ENCODE results near the gene BCL2. TPM values are rescaled to one million over a fixed set of nuclear protein-coding genes. Genes with fewer than 3 reads are reported as not detected.

BCL2 gene
- total RNA-seq, 1 experiment from 2014 or later: 2.6 TPM

DNA sequence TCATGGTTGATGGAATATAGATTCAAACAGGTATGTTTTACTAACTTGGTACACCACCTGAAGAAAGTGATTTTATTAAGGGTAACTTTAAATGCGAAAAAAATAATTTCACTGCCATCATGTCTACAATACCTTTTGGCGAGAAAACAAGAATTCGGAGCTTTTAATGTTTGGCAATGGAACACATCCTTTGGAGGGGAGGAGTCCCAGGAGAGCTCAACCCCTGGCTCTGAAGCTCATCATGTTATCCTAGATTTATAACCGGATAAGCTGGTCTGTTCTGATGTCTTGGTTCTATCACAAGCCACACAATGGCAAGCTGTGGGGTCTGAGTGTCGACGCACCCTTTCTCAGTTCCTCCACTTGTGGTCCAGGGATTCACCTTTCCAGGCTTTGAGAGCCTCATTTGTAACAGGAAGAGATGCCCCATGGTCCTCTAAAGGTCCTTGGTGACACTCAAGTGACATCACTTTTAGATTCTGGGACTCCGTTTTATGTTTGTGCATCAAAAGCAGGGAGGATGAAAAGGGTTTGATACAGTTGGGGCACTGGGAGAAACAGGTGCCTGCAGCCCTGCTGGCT, 172.7 kb downstream of the BCL2 start:
- Mint-ChIP-seq H3K27ac (no peak overlapping the region), H3K9me3 (no peaks in the 10 kb centered on the region), H3K27me3 (ENCODE audit: low read depth) (no peaks in the 10 kb centered on the region), H3K4me3 (no peak overlapping the region), H3K36me3 (no peaks in the 10 kb centered on the region), H3K4me1 (peaks cover 24% of the 10 kb centered on the region)
- TF ChIP-seq FOXP1 (CRISPR knock-in tag; IDR thresholded peaks at IDR 0.05; ENCODE audit: borderline replicate concordance) (no peak), MYBL2 (CRISPR knock-in tag; IDR thresholded peaks at IDR 0.05) (no peak), ELF4 (CRISPR knock-in tag; IDR thresholded peaks at IDR 0.05; ENCODE audit: low read depth) (no peak), RORB (CRISPR knock-in tag; IDR thresholded peaks at IDR 0.05) (no peak), PRRX2 (CRISPR knock-in tag; IDR thresholded peaks at IDR 0.05) (no peak), SP1 (CRISPR knock-in tag; conservative IDR thresholded peaks at IDR 0.05) (no peak), ZNF416 (CRISPR knock-in tag; IDR thresholded peaks at IDR 0.05) (no peak), GRHL2 (CRISPR knock-in tag; IDR thresholded peaks at IDR 0.05; ENCODE audit: insufficient replicate concordance, severe bottlenecking) (no peak), TCF7 (CRISPR knock-in tag; IDR thresholded peaks at IDR 0.05; ENCODE audit: low read depth) (no peak), NR2C2 (CRISPR knock-in tag; IDR thresholded peaks at IDR 0.05) (no peak), JAZF1 (CRISPR knock-in tag; IDR thresholded peaks at IDR 0.05) (no peak), ATF1 (CRISPR knock-in tag; IDR thresholded peaks at IDR 0.05) (no peak), NFE2L1 (CRISPR knock-in tag; IDR thresholded peaks at IDR 0.05) (no peak), JUN (CRISPR knock-in tag; IDR thresholded peaks at IDR 0.05) (no peak)
- TF ChIP-seq, protein P1, sequence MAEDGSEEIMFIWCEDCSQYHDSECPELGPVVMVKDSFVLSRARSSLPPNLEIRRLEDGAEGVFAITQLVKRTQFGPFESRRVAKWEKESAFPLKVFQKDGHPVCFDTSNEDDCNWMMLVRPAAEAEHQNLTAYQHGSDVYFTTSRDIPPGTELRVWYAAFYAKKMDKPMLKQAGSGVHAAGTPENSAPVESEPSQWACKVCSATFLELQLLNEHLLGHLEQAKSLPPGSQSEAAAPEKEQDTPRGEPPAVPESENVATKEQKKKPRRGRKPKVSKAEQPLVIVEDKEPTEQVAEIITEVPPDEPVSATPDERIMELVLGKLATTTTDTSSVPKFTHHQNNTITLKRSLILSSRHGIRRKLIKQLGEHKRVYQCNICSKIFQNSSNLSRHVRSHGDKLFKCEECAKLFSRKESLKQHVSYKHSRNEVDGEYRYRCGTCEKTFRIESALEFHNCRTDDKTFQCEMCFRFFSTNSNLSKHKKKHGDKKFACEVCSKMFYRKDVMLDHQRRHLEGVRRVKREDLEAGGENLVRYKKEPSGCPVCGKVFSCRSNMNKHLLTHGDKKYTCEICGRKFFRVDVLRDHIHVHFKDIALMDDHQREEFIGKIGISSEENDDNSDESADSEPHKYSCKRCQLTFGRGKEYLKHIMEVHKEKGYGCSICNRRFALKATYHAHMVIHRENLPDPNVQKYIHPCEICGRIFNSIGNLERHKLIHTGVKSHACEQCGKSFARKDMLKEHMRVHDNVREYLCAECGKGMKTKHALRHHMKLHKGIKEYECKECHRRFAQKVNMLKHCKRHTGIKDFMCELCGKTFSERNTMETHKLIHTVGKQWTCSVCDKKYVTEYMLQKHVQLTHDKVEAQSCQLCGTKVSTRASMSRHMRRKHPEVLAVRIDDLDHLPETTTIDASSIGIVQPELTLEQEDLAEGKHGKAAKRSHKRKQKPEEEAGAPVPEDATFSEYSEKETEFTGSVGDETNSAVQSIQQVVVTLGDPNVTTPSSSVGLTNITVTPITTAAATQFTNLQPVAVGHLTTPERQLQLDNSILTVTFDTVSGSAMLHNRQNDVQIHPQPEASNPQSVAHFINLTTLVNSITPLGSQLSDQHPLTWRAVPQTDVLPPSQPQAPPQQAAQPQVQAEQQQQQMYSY (CRISPR knock-in tag; IDR thresholded peaks at IDR 0.05): no peak
- TF ChIP-seq, protein P2, sequence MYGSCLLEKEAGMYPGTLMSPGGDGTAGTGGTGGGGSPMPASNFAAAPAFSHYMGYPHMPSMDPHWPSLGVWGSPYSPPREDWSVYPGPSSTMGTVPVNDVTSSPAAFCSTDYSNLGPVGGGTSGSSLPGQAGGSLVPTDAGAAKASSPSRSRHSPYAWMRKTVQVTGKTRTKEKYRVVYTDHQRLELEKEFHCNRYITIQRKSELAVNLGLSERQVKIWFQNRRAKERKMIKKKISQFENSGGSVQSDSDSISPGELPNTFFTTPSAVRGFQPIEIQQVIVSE (CRISPR knock-in tag; IDR thresholded peaks at IDR 0.05; ENCODE audit: borderline replicate concordance): no peak
- TF ChIP-seq, protein P3, sequence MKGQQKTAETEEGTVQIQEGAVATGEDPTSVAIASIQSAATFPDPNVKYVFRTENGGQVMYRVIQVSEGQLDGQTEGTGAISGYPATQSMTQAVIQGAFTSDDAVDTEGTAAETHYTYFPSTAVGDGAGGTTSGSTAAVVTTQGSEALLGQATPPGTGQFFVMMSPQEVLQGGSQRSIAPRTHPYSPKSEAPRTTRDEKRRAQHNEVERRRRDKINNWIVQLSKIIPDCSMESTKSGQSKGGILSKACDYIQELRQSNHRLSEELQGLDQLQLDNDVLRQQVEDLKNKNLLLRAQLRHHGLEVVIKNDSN (CRISPR knock-in tag; IDR thresholded peaks at IDR 0.05): no peak
- TF ChIP-seq, protein P4, sequence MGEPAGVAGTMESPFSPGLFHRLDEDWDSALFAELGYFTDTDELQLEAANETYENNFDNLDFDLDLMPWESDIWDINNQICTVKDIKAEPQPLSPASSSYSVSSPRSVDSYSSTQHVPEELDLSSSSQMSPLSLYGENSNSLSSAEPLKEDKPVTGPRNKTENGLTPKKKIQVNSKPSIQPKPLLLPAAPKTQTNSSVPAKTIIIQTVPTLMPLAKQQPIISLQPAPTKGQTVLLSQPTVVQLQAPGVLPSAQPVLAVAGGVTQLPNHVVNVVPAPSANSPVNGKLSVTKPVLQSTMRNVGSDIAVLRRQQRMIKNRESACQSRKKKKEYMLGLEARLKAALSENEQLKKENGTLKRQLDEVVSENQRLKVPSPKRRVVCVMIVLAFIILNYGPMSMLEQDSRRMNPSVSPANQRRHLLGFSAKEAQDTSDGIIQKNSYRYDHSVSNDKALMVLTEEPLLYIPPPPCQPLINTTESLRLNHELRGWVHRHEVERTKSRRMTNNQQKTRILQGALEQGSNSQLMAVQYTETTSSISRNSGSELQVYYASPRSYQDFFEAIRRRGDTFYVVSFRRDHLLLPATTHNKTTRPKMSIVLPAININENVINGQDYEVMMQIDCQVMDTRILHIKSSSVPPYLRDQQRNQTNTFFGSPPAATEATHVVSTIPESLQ (CRISPR knock-in tag; IDR thresholded peaks at IDR 0.05): no peak
- DNase-seq (ENCODE audit: low spot score) (no peak), ATAC-seq (no peak)
- ChIA-PET CTCF (interaction anchor here (1.3 to 3.3 kb wide), 2 partner anchors 8 to 15 kb away, joined by 5 to 10 read pairs; no protein-coding TSS in a partner anchor), POLR2A (no interaction called here)

DNA sequence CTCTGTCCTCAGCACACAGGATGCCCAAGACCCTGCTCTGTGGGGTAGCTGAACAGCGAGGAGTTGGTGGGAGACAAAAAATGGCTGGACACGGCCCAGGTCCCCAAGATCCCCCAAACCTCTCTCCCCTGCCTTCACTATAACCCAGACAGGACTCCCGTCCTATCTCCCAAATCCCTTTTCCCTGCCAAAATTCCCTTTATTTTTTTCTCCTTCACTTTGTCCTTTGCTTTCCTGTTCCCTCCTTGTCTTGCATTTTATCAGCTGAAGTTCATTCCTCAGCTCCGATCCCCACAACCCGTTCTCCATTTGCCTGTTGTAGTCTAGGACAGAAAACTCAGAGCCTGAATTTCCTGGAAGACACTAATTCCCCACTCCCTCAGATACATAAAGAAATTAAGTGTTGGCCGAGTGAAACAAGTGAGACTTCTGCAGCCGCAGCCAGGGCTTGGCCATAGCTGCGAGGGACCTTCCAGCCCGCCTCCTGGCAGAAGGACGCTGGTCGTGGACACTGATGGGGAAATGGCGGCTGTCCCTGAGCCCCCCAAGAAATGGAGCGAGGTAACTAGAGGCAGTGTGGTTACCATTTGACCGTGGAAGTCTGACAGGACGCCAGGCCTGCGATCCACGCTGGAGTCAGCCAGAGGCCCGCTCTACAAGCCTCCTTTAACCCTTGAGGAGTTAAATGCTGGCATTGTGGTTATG, 173.6 kb downstream of the BCL2 start:
- DNase-seq (ENCODE audit: low spot score) (no peak), ATAC-seq (no peak)
- ChIA-PET POLR2A (no interaction called here), CTCF (interaction anchor here (0.6 to 3.3 kb wide), 3 partner anchors 9 to 562 kb away, joined by 3 to 10 read pairs (median 5); no protein-coding TSS in a partner anchor)
- Mint-ChIP-seq H3K36me3 (no peaks in the 10 kb centered on the region), H3K9me3 (no peaks in the 10 kb centered on the region), H3K27me3 (ENCODE audit: low read depth) (no peaks in the 10 kb centered on the region), H3K4me1 (peaks cover 24% of the 10 kb centered on the region), H3K27ac (no peak overlapping the region), H3K4me3 (no peak overlapping the region)
- TF ChIP-seq, protein P4 (CRISPR knock-in tag; IDR thresholded peaks at IDR 0.05): no peak
- TF ChIP-seq SMAD4 (CRISPR knock-in tag; IDR thresholded peaks at IDR 0.05) (no peak), OVOL2 (CRISPR knock-in tag; IDR thresholded peaks at IDR 0.05; ENCODE audit: borderline replicate concordance) (no peak), ZNF232 (CRISPR knock-in tag; IDR thresholded peaks at IDR 0.05) (no peak), FOXK1 (CRISPR knock-in tag; IDR thresholded peaks at IDR 0.05) (no peak), JUN (CRISPR knock-in tag; IDR thresholded peaks at IDR 0.05) (no peak), NR2C2 (CRISPR knock-in tag; IDR thresholded peaks at IDR 0.05) (no peak), ATF1 (CRISPR knock-in tag; IDR thresholded peaks at IDR 0.05) (no peak), NR3C1 (CRISPR knock-in tag; conservative IDR thresholded peaks at IDR 0.05; ENCODE audit: low read depth) (no peak), ZNF396 (CRISPR knock-in tag; IDR thresholded peaks at IDR 0.05; ENCODE audit: borderline replicate concordance) (no peak), GRHL2 (CRISPR knock-in tag; IDR thresholded peaks at IDR 0.05; ENCODE audit: insufficient replicate concordance, severe bottlenecking) (no peak)
- TF ChIP-seq, protein P5, sequence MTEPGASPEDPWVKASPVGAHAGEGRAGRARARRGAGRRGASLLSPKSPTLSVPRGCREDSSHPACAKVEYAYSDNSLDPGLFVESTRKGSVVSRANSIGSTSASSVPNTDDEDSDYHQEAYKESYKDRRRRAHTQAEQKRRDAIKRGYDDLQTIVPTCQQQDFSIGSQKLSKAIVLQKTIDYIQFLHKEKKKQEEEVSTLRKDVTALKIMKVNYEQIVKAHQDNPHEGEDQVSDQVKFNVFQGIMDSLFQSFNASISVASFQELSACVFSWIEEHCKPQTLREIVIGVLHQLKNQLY (CRISPR knock-in tag; IDR thresholded peaks at IDR 0.05): no peak
